SK-N-MC (cell line): ENCODE measurements around the gene RNF112.
A peak's percentile ranks its signal among the peaks of the same experiment; 100 is the strongest.
"Not testable (repeated sequence)": the region's sequence is repeated elsewhere in the genome, so short reads cannot be mapped to it uniquely, and the experiment has no call there.

Experiments used
- DNase-seq: peaks from one replicate; pipeline ENCODE4 v3.0.0-alpha.2; 2011; ENCODE audit warnings: low read depth, low spot score
- H3K27ac ChIP-seq: fragments of 200-600 bp; sonication (generic); 2 replicates; pipeline ENCODE4 v1.5.1; 2016; ENCODE audit warnings: mixed run types
- H3K36me3 ChIP-seq: fragments of 200-600 bp; sonication (generic); 2 replicates; pipeline ENCODE4 v1.6.1; 2017; ENCODE audit warnings: antibody characterized with exemption, low read length, mixed read lengths; ENCODE audit not compliant: insufficient read depth
- H3K4me3 ChIP-seq: fragments of 200-600 bp; sonication (generic); 2 replicates; pipeline ENCODE4 v1.5.1; 2016
- H3K9ac ChIP-seq: fragments of 200-600 bp; sonication (generic); 2 replicates; pipeline ENCODE4 v1.8.0; 2017; ENCODE audit warnings: mixed run types, mixed read lengths; ENCODE audit not compliant: insufficient read length
- H3K9me3 ChIP-seq: fragments of 200-600 bp; sonication (generic); 2 replicates; pipeline ENCODE4 v1.6.1; 2017; ENCODE audit warnings: low read depth, mild to moderate bottlenecking, antibody characterized with exemption, low read length, moderate library complexity, mixed read lengths
- EZH2 ChIP-seq: fragments of 200-600 bp; sonication (generic); IDR thresholded peaks from one replicate; pipeline ENCODE4 v1.6.1; 2017; ENCODE audit warnings: antibody characterized with exemption
- FOXP2 ChIP-seq: optimal IDR thresholded peaks from 2 replicates; pipeline ENCODE3; 2011; ENCODE audit warnings: mild to moderate bottlenecking, moderate library complexity; ENCODE audit not compliant: insufficient read depth; ENCODE audit errors: extremely low read length, control extremely low read depth
- POLR2AphosphoS5 ChIP-seq: IDR thresholded peaks from 2 replicates; pipeline ENCODE4 v1.6.1; 2012; ENCODE audit warnings: mild to moderate bottlenecking, low read depth, low read length, borderline replicate concordance

The RNF112 gene

GRCh38 chr17:19456016-19456927 lies 45.2 kb downstream of the RNF112 start:
- Histone ChIP-seq H3K9me3 (no peaks in the 10 kb centered on the region), H3K9ac (no peak overlapping the region), H3K36me3 (no peaks in the 10 kb centered on the region), H3K4me3 (no peak overlapping the region), H3K27ac (no peak overlapping the region)
- no peak for DNase-seq
- TF ChIP-seq FOXP2: no peak
- no peak for TF ChIP-seq EZH2
- TF ChIP-seq POLR2AphosphoS5: no peak

- Histone ChIP-seq H3K4me3 (no peak overlapping the region), H3K27ac (no peak overlapping the region), H3K9me3 (no peaks in the 10 kb centered on the region), H3K36me3 (no peaks in the 10 kb centered on the region), H3K9ac (no peak overlapping the region)
- TF ChIP-seq FOXP2 (no peak), POLR2AphosphoS5 (no peak), EZH2 (no peak)
- no peak for DNase-seq
Observed at GRCh38 chr17:19457046-19457445, 46.0 kb downstream of the RNF112 start.

GRCh38 chr17:19457830-19458271 lies 46.8 kb downstream of the RNF112 start:
- TF ChIP-seq EZH2: no peak
- no peak for TF ChIP-seq POLR2AphosphoS5
- no peak for TF ChIP-seq FOXP2

GRCh38 chr17:19458481-19458880 lies 47.4 kb downstream of the RNF112 start:
- not testable (repeated sequence) for DNase-seq, H3K36me3 ChIP-seq, H3K27ac ChIP-seq, H3K4me3 ChIP-seq, H3K9me3 ChIP-seq, H3K9ac ChIP-seq

More at GRCh38 chr17:19457830-19458271, 46.8 kb downstream of the RNF112 start:
- H3K36me3 ChIP-seq: no peaks in the 10 kb centered on the region
- peak overlapping the region; percentile 25 for H3K4me3 ChIP-seq
- H3K9ac ChIP-seq: no peak overlapping the region
- H3K27ac ChIP-seq: no peak overlapping the region
- DNase-seq: peak; percentile 12
- no peaks in the 10 kb centered on the region for H3K9me3 ChIP-seq

- H3K4me3 ChIP-seq, H3K27ac ChIP-seq, H3K9me3 ChIP-seq, DNase-seq, H3K9ac ChIP-seq, H3K36me3 ChIP-seq: not testable (repeated sequence)
Observed at GRCh38 chr17:19459018-19459655, 48.1 kb downstream of the RNF112 start.

- TF ChIP-seq EZH2: no peak
- TF ChIP-seq POLR2AphosphoS5: no peak
- no peak for TF ChIP-seq FOXP2
- H3K4me3 ChIP-seq: no peak overlapping the region
- H3K27ac ChIP-seq: no peak overlapping the region
- H3K9me3 ChIP-seq: no peaks in the 10 kb centered on the region
- no peaks in the 10 kb centered on the region for H3K36me3 ChIP-seq
- no peak overlapping the region for H3K9ac ChIP-seq
- no peak for DNase-seq
Observed at GRCh38 chr17:19460700-19461099, 49.7 kb downstream of the RNF112 start.

- TF ChIP-seq FOXP2: no peak
- TF ChIP-seq EZH2: no peak
- no peak for TF ChIP-seq POLR2AphosphoS5
- Histone ChIP-seq H3K9ac (no peak overlapping the region), H3K9me3 (no peaks in the 10 kb centered on the region), H3K4me3 (no peak overlapping the region), H3K27ac (no peak overlapping the region), H3K36me3 (no peaks in the 10 kb centered on the region)
- no peak for DNase-seq
Observed at GRCh38 chr17:19461116-19461515, 50.1 kb downstream of the RNF112 start.

- TF ChIP-seq POLR2AphosphoS5: no peak
- no peak for TF ChIP-seq EZH2
- no peak for TF ChIP-seq FOXP2
- no peak overlapping the region for H3K9ac ChIP-seq
- H3K9me3 ChIP-seq: no peaks in the 10 kb centered on the region
- H3K27ac ChIP-seq: no peak overlapping the region
- no peak overlapping the region for H3K4me3 ChIP-seq
- DNase-seq: no peak
- no peaks in the 10 kb centered on the region for H3K36me3 ChIP-seq
Observed at GRCh38 chr17:19461681-19462080, 50.6 kb downstream of the RNF112 start.

- DNase-seq, H3K27ac ChIP-seq, H3K9ac ChIP-seq, H3K36me3 ChIP-seq, H3K9me3 ChIP-seq, H3K4me3 ChIP-seq: not testable (repeated sequence)
Observed at GRCh38 chr17:19462456-19463035, 51.5 kb downstream of the RNF112 start.
